ENCODE measurements around the gene TXNDC8. TPM values are rescaled to one million over a fixed set of nuclear protein-coding genes. Genes with fewer than 3 reads are reported as not detected.

TXNDC8 gene
- total RNA-seq, 1 donor from 2014 or later: not detected

GRCh38 chr9:110276781-110277180 is 60.9 kb downstream of the TXNDC8 start:
- Mint-ChIP-seq H3K4me1 (ENCODE audit: low read depth) (no peaks in the 10 kb centered on the region), H3K36me3 (ENCODE audit: insufficient read depth) (no peaks in the 10 kb centered on the region), H3K9me3 (ENCODE audit: low read depth) (no peaks in the 10 kb centered on the region), H3K27ac (no peak overlapping the region), H3K27me3 (no peaks in the 10 kb centered on the region), H3K4me3 (ENCODE audit: low read depth) (no peak overlapping the region)
- TF ChIP-seq CTCF (IDR thresholded peaks at IDR 0.05; ENCODE audit: unreplicated experiment): no peak
- DNase-seq (ENCODE audit: low spot score, unreplicated experiment): no peak

- Mint-ChIP-seq H3K4me1 (ENCODE audit: low read depth) (no peaks in the 10 kb centered on the region), H3K27me3 (no peaks in the 10 kb centered on the region), H3K27ac (no peak overlapping the region), H3K9me3 (ENCODE audit: low read depth) (peaks cover 6% of the 10 kb centered on the region), H3K4me3 (ENCODE audit: low read depth) (no peak overlapping the region), H3K36me3 (ENCODE audit: insufficient read depth) (no peaks in the 10 kb centered on the region)
- no peak for DNase-seq (ENCODE audit: low spot score, unreplicated experiment)
- TF ChIP-seq CTCF (IDR thresholded peaks at IDR 0.05; ENCODE audit: unreplicated experiment): no peak
Measured at GRCh38 chr9:110270211-110270995, 67.3 kb downstream of the TXNDC8 start.

- H3K4me3 Mint-ChIP-seq (ENCODE audit: low read depth): no peak overlapping the region
- peaks cover 2% of the 10 kb centered on the region for H3K27me3 Mint-ChIP-seq
- TF ChIP-seq CTCF (IDR thresholded peaks at IDR 0.05; ENCODE audit: unreplicated experiment): no peak
- H3K27ac Mint-ChIP-seq: no peak overlapping the region
- no peaks in the 10 kb centered on the region for H3K4me1 Mint-ChIP-seq (ENCODE audit: low read depth)
- no peak for DNase-seq (ENCODE audit: low spot score, unreplicated experiment)
- H3K36me3 Mint-ChIP-seq (ENCODE audit: insufficient read depth): no peaks in the 10 kb centered on the region
- H3K9me3 Mint-ChIP-seq (ENCODE audit: low read depth): peaks cover 6% of the 10 kb centered on the region
Measured at GRCh38 chr9:110266795-110267194, 70.9 kb downstream of the TXNDC8 start.

GRCh38 chr9:110261632-110262031 is 76.0 kb downstream of the TXNDC8 start:
- Mint-ChIP-seq H3K4me1 (ENCODE audit: low read depth) (peaks cover 8% of the 10 kb centered on the region), H3K27ac (no peak overlapping the region), H3K27me3 (peaks cover 29% of the 10 kb centered on the region), H3K4me3 (ENCODE audit: low read depth) (no peak overlapping the region), H3K36me3 (ENCODE audit: insufficient read depth) (no peaks in the 10 kb centered on the region), H3K9me3 (ENCODE audit: low read depth) (peaks cover 6% of the 10 kb centered on the region)
- TF ChIP-seq CTCF (IDR thresholded peaks at IDR 0.05; ENCODE audit: unreplicated experiment): no peak
- no peak for DNase-seq (ENCODE audit: low spot score, unreplicated experiment)

GRCh38 chr9:110260911-110261310 is 76.8 kb downstream of the TXNDC8 start:
- DNase-seq (ENCODE audit: low spot score, unreplicated experiment): no peak
- Mint-ChIP-seq H3K4me3 (ENCODE audit: low read depth) (no peak overlapping the region), H3K9me3 (ENCODE audit: low read depth) (peaks cover 4% of the 10 kb centered on the region), H3K36me3 (ENCODE audit: insufficient read depth) (no peaks in the 10 kb centered on the region), H3K27ac (no peak overlapping the region), H3K4me1 (ENCODE audit: low read depth) (peaks cover 8% of the 10 kb centered on the region), H3K27me3 (peaks cover 29% of the 10 kb centered on the region)
- TF ChIP-seq CTCF (IDR thresholded peaks at IDR 0.05; ENCODE audit: unreplicated experiment): no peak

All from progenitor cell of endocrine pancreas (in vitro differentiated cells).